Peyer's patch (tissue), 4 donors: ENCODE measurements around the gene IMPA2. TPM values are rescaled to one million over a fixed set of nuclear protein-coding genes. Genes with fewer than 3 reads are reported as not detected.

ENCODE experiments used
- DNase-seq, 3 donors: peaks; one replicate each; pipeline ENCODE4 v3.0.0-alpha.2; 2017 to 2019
- H3K27ac ChIP-seq, 4 donors: fragments of 200-600 bp; sonication (generic); one replicate each; pipeline ENCODE4 v1.5.1; 2016 to 2019
- H3K27me3 ChIP-seq, 2 donors: fragments of 200-600 bp; sonication (generic); one replicate each; pipeline ENCODE4 v1.5.1; 2019
- H3K36me3 ChIP-seq, 3 donors: fragments of 200-600 bp; sonication (generic); one replicate each; pipeline ENCODE4 v1.5.1; 2016 to 2019
- H3K4me1 ChIP-seq, 4 donors: fragments of 200-600 bp; sonication (generic); one replicate each; pipeline ENCODE4 v1.5.1; 2016 to 2019
- H3K4me3 ChIP-seq, 4 donors: fragments of 200-600 bp; sonication (generic); 1 replicate in 3 of 4; 2 replicates in 1 of 4; pipeline ENCODE4 v1.5.1; 2016 to 2019; ENCODE audit warnings: mild to moderate bottlenecking in 1 of 4
- H3K9me3 ChIP-seq, 4 donors: fragments of 200-600 bp; sonication (generic); one replicate each; pipeline ENCODE4 v1.5.1; 2016 to 2019; ENCODE audit warnings: mild to moderate bottlenecking in 1 of 4
- CTCF ChIP-seq, 6 experiments: fragments of 450-650 bp in 4 of 6; fragments of 200-600 bp in 2 of 6; sonication (generic) in 1 of 6; IDR thresholded peaks; one replicate each; pipeline ENCODE4 v1.5.1; 2017 to 2019; ENCODE audit warnings: antibody characterized with exemption in 6 of 6, mild to moderate bottlenecking in 3 of 6, moderate library complexity in 1 of 6
- POLR2A ChIP-seq, 2 donors: fragments of 450-650 bp; IDR thresholded peaks; one replicate each; pipeline ENCODE4 v1.5.1; 2017; ENCODE audit warnings: antibody characterized with exemption in 2 of 2, mild to moderate bottlenecking in 2 of 2, moderate library complexity in 2 of 2
- total RNA-seq, 4 donors: library from RNA; depleted of rRNA; stranded (reverse); fragments of >200 nt; gene quantifications; one replicate each; pipeline ENCODE4 v1.1.0, GENCODE V29; 2016

Gene IMPA2
- total RNA-seq, 4 donors from 2014 or later, result 44.0 to 62.3 (median 56.3) TPM

GRCh38 chr18:12056884-12057402 is 75.6 kb downstream of the IMPA2 start:
- Histone ChIP-seq H3K4me1 (no peaks in the 10 kb centered on the region), H3K36me3 (no peaks in the 10 kb centered on the region), H3K9me3 (no peaks in the 10 kb centered on the region), H3K4me3 (no peak overlapping the region), H3K27me3 (no peaks in the 10 kb centered on the region), H3K27ac (no peak overlapping the region)
- TF ChIP-seq CTCF (IDR thresholded peaks at IDR 0.05), result no peak
- no peak for TF ChIP-seq POLR2A (IDR thresholded peaks at IDR 0.05)
- no peak for DNase-seq

GRCh38 chr18:12057419-12058039 is 76.2 kb downstream of the IMPA2 start:
- no peaks in the 10 kb centered on the region for H3K9me3 ChIP-seq
- H3K27me3 ChIP-seq, result no peaks in the 10 kb centered on the region
- no peaks in the 10 kb centered on the region for H3K4me1 ChIP-seq
- no peak overlapping the region for H3K27ac ChIP-seq
- no peak for DNase-seq
- H3K36me3 ChIP-seq, result no peaks in the 10 kb centered on the region
- H3K4me3 ChIP-seq, result no peak overlapping the region
- TF ChIP-seq CTCF (IDR thresholded peaks at IDR 0.05) (no peak), POLR2A (IDR thresholded peaks at IDR 0.05) (no peak)

- H3K36me3 ChIP-seq, result no peaks in the 10 kb centered on the region
- no peaks in the 10 kb centered on the region for H3K4me1 ChIP-seq
- no peak for TF ChIP-seq POLR2A (IDR thresholded peaks at IDR 0.05)
- no peak for TF ChIP-seq CTCF (IDR thresholded peaks at IDR 0.05)
- H3K4me3 ChIP-seq, result peak overlapping the region in 1 of 4 donors; percentile 9
- no peaks in the 10 kb centered on the region for H3K27me3 ChIP-seq
- no peak overlapping the region for H3K27ac ChIP-seq
- DNase-seq, result peak in 1 of 3 donors; percentile 39
- H3K9me3 ChIP-seq, result no peaks in the 10 kb centered on the region
Measured at GRCh38 chr18:12059334-12060181, 78.3 kb downstream of the IMPA2 start.

GRCh38 chr18:12060182-12060870 is 79.0 kb downstream of the IMPA2 start:
- H3K27ac ChIP-seq, result no peak overlapping the region
- no peaks in the 10 kb centered on the region for H3K36me3 ChIP-seq
- no peaks in the 10 kb centered on the region for H3K9me3 ChIP-seq
- H3K4me3 ChIP-seq, result no peak overlapping the region
- DNase-seq, result no peak
- H3K27me3 ChIP-seq, result no peaks in the 10 kb centered on the region
- TF ChIP-seq CTCF (IDR thresholded peaks at IDR 0.05) (no peak), POLR2A (IDR thresholded peaks at IDR 0.05) (no peak)
- H3K4me1 ChIP-seq, result no peaks in the 10 kb centered on the region

GRCh38 chr18:12061685-12062084 is 80.4 kb downstream of the IMPA2 start:
- Histone ChIP-seq H3K4me1 (no peaks in the 10 kb centered on the region), H3K27me3 (no peaks in the 10 kb centered on the region), H3K4me3 (no peak overlapping the region), H3K27ac (no peak overlapping the region), H3K9me3 (no peaks in the 10 kb centered on the region), H3K36me3 (no peaks in the 10 kb centered on the region)
- DNase-seq, result no peak
- TF ChIP-seq POLR2A (IDR thresholded peaks at IDR 0.05) (no peak), CTCF (IDR thresholded peaks at IDR 0.05) (no peak)
